NCI-H460 (cell line): Measurements from ENCODE around the gene PNLIPRP1. TPM values are rescaled to one million over a fixed set of nuclear protein-coding genes. Genes with fewer than 3 reads are reported as not detected.

Experiments
- DNase-seq: peaks from one replicate; pipeline ENCODE4 v3.0.0-alpha.2; 2016; ENCODE audit warnings: low read depth; ENCODE audit errors: extremely low read depth
- total RNA-seq: library from RNA; depleted of rRNA; stranded (reverse); fragments of >200 nt; shearing (Covaris generic); gene quantifications from 2 replicates; pipeline ENCODE4 v1.2.3, GENCODE V29; 2014

The PNLIPRP1 gene
- total RNA-seq, 1 experiment from 2014 or later, result not detected

- DNase-seq, result no peak
These were observed 7.6 kb downstream of the PNLIPRP1 start for GRCh38 chr10:116598329-116598728.

- DNase-seq, result no peak
These were observed 9.2 kb downstream of the PNLIPRP1 start for GRCh38 chr10:116599991-116600390.

GRCh38 chr10:116602648-116603400 lies 12.1 kb downstream of the PNLIPRP1 start:
- DNase-seq, result no peak

GRCh38 chr10:116606061-116606483 lies 15.3 kb downstream of the PNLIPRP1 start:
- no peak for DNase-seq

- DNase-seq, result no peak
These were observed 16.6 kb downstream of the PNLIPRP1 start for GRCh38 chr10:116607336-116607735.

GRCh38 chr10:116608686-116609594 lies 18.2 kb downstream of the PNLIPRP1 start:
- no peak for DNase-seq

GRCh38 chr10:116610443-116611152 lies 19.8 kb downstream of the PNLIPRP1 start:
- DNase-seq, result no peak

GRCh38 chr10:116611153-116611545 lies 20.4 kb downstream of the PNLIPRP1 start:
- DNase-seq, result no peak

- no peak for DNase-seq
These were observed 21.5 kb downstream of the PNLIPRP1 start for GRCh38 chr10:116612107-116612769.

- no peak for DNase-seq
These were observed 22.7 kb downstream of the PNLIPRP1 start for GRCh38 chr10:116613471-116613870.

- DNase-seq, result no peak
These were observed 24.0 kb downstream of the PNLIPRP1 start for GRCh38 chr10:116614796-116615195.

- DNase-seq, result no peak
These were observed 24.5 kb downstream of the PNLIPRP1 start for GRCh38 chr10:116615199-116615776.

GRCh38 chr10:116620423-116621400 lies 30.0 kb downstream of the PNLIPRP1 start, which contains the start of gene PNLIPRP2:
Gene PNLIPRP2, plus strand, starts transcription at chr10:116620953.
- no peak for DNase-seq

- DNase-seq, result no peak
These were observed 30.7 kb downstream of the PNLIPRP1 start for GRCh38 chr10:116621476-116621875.

GRCh38 chr10:116621934-116622655 lies 31.3 kb downstream of the PNLIPRP1 start:
- DNase-seq, result no peak

- no peak for DNase-seq
These were observed 35.1 kb downstream of the PNLIPRP1 start for GRCh38 chr10:116625845-116626244.

GRCh38 chr10:116626815-116627214 lies 36.1 kb downstream of the PNLIPRP1 start:
- no peak for DNase-seq

- peak; percentile 33 for DNase-seq
These were observed 36.7 kb downstream of the PNLIPRP1 start for GRCh38 chr10:116627386-116627933.
